Inferior parietal cortex (tissue), 1 donor: ENCODE data around the gene IL1RAPL2.
"Not testable (repeated sequence)": the region's sequence is repeated elsewhere in the genome, so short reads cannot be mapped to it uniquely, and the experiment has no call there.

Source experiments
- DNase-seq: peaks from one replicate; pipeline ENCODE4 v3.0.0-alpha.2; 2016; ENCODE audit errors: extremely low spot score

Gene IL1RAPL2

DNA sequence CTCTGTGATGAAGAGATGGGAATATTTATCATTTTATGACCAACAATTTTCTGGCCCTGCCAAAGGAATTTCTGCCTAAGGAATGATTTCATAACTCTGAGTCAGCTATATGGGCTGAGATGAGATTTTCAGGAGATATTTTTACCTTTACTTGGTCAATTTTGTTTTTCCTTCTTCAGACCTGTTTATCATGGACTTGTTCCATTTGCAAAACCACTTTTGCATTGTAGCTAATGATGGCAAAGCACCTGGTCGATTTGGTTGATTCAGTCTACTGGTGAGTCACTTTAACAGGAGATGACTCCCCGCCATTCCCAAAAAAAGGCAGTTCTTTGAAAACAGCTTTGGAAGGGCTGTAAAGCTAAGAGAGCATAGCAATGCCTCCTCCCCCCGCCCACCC is 601.2 kb downstream of the IL1RAPL2 start:
- no peak for DNase-seq

DNA sequence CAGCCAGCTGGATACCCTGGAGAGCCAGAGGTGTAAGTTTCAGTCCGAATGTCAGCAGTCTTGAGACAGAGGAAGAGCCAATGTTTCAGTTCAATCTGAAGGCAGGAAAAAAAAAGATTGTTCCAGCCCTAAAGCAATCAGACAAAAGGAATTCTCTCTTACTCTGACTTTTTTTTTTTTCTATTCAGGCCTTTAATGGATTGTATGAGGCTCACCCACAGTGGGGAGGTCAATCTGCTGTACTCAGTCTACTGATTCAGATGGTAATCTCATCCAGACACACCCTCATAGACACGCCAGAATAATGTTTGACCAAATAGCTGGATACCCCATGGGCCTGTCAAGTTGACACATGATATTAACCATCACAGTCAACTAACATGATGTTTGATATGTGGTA is 602.6 kb downstream of the IL1RAPL2 start:
- no peak for DNase-seq

DNA sequence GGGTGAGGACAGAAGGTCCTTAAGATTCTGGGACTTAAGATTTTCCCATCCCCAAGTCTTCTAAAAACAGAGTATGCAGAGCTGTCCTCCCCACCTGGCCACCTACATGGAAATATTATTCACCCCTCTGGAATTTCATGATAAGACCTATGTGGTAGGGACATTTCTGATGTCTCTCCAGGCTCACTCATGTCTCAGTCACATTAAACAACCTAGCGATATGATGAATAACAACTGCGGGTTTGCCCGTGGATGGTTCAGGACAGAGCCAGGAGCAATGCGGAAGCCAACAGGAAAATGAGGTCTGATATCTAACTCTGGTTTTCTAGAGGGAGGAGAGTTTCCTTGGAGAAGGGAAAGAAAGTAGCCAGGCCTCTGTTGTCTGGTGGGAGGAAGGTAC is 607.1 kb downstream of the IL1RAPL2 start:
- DNase-seq: no peak

DNA sequence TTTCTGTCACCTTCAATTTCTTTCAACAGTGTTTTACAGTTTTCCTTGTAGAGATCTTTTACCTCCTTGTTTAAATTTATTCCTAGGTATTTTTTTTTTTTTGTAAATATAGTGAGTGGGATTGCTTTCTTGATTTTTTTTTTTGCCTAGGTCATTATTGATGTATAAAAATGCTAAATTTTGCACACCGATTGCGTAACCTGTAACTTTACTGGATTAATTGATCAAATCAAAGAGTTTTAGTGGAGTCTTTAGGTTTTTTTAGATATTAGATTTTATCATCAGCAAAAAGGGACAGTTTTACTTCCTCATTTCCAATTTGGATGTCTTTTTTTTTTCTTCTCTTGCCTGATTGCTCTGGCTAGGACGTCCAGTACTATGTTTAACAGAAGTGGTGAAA is 613.6 kb downstream of the IL1RAPL2 start:
- DNase-seq: no peak

DNA sequence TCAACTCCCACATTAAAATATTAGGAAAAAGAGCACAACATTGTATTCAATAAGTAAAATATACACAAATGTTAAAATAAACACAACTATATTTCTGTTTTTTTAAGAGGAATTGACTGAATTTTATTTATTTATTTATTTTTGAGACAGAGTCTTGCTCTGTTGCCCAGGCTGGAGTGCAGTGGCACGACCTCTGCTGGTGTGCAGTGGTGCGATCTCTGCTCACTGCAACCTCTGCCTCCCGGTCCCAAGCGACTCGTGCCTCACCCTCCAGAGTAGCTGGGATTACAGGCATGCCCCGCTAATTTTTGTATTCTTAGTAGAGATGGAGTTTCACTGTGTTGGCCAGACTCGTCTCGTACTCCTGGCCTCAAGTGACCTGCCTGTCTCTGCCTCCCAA is 623.1 kb downstream of the IL1RAPL2 start:
- no peak for DNase-seq

DNA sequence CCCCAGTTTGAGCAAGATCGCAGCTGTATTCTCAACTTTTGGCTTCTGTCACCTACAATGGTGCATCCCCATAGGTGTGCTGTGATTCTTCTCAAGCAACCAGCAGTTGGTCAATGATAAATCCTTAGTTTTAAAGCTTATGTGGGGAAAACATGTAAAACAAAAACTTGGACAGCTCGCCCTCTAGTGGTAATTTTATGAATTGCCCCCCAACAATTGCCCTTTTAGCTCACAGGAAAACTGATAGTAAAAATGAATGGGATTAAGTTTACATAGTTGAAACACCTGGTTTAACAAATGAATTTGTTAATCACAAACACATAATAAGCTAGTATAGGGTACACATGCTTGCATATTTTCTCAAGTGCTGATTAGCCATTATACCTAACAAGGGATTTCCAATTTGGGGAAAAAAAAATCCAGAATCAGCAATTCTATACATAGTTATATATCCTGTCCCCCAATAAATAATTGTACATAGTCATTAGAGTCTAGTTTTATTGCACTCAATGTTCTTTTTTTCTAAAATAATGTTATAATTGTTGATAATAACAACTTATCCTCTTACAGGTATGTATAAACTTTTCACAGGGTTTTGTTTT is 624.4 kb downstream of the IL1RAPL2 start:
- peak; percentile 43 for DNase-seq

DNA sequence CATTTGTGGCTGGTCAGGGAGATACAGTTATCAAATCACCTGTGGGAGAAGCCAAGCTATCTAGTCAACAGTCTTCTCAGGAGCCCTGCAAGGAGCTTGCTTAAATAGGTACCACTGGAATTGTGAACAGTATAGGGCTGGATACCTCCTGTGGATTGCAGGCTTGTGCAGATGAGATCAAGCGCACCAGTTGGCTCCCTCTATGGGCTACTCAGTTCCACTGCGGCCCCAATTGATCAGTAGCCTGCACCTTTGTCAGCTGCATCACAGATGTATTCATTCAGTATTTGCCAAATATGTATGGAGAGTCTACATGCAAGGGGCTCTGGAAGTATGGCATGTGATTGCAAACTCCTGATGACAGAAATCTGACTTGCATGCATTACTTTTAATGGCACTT is 625.9 kb downstream of the IL1RAPL2 start:
- no peak for DNase-seq

DNA sequence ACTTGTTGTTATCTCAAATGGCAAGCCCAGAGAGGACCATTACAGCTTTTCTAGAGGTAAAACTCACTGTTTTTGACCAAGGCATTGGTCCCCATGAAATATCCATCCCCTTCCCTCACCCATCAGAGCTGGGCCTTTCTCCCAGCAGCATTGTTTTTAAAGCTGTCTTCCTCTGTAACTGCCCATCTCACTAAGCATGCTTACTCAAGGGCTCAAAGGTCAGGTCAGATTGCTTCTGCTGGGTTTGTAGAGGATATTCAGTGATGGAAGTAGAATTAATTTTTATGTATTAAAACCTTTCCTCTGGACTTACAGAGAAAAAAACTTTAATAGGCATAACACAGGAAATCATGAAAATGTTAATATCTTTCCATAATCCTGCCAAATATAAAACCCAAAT is 643.4 kb downstream of the IL1RAPL2 start:
- no peak for DNase-seq

DNA sequence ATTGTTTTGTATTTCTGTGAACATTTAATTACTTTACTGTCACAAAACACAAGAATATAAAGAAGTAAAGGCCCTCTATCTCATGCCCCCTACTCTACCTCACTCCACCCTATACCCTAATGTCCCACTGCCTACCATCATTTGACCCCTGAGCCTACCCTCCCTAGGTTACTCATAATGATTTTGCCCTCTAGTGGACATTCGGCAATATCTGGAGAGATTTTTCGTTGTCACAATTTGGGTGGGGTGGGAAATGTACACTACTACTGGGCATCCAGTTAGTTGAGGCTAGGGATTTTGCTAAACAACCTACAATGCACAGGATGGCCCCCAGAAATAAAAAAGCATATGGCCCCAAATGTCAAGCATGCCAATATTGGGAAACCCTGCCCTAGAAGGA is 644.3 kb downstream of the IL1RAPL2 start:
- no peak for DNase-seq

DNA sequence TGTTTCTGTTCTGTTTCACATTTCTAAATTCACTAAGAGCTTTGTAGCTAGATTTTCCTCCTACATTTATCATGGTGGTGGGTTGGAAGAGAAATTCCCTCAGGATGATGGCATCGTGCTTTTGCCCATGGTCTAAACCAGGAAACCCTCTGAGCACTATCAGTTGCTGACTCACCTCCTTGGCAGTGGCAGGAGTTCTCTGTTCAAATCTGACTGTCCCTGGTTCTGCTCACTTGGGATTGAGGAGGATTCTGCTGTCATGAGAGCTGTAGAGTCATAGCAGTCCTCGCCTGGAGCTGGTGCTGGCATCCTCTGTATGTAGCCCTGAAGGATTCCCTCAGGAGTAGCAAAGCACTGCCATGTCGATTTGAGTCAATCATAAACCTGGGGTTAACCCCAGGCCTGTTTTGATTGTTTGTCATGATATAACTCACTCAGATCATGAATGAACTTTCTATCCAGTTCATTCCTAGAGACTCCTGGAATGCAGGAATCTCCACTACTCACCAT is 645.1 kb downstream of the IL1RAPL2 start:
- DNase-seq: no peak

DNA sequence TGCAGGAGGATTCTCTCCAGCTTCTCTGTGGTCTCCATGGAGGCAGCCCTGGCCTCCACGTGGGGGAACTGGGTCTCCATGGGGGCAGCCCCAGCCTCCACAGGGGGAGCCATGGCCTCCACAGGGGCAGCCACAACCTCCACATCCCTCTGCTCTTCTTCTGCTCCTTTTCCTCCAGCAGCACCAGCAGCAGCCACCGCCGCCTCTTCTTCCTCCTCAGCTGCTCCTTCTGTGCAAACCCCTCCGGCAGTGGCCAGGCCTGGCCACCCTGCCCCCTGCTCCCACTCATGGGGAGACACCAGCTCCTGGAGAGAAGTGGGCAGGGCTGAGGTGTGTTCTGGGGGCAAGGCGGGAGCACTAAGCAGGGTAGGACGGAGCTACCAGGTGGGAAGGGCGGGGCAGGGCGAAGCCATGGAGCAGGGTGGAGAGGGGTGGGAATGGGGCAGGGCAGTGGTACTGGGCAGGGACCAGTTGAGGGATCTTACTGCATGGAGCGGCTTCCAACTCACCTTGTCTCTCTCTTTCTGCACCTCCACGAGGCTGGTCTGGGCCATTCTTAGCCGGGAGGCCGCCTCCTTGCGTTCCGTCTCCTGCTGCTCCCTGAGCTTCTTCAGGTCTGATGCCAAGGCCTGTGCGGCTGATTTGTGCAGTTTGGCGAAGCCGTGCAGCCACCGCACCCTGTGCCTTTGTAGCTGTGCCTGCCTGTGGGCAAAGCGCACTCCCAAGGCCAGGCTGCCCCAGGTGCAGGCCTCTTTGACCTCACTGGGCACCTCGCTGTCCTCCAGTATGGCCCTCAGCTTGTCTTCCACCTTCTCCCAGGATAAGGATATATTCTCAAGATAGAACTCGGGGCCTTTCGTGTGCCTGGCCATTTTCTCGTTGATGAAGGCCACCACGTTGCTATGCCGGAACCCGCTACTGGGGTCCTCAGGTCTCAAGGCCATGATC is 653.7 kb downstream of the IL1RAPL2 start:
- no peak for DNase-seq

DNA sequence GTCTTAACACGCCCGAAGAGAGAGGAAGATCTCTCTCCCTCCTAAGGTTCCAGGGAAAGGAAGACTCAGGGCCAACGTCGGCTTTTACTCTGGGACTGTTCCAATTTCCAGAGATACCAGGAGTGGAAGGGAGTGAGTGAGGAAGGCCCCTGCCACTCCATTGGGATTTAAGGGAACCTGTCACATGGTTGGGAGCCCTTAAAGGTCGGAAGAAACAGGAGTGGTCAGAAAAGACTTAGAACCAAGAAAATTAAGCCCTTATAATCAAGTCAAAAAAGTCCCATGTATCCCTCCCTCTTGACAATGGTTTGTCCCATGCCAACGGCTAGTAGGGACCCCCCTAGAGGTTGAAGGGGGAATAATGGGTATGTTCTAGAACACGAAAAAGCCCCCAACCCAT is 654.6 kb downstream of the IL1RAPL2 start, which contains the start of gene TEX13A:
TSS of gene TEX13A (minus strand) at position 59 of the 400 bp plus-strand sequence. CDS start 297 bp downstream, outside the sequence.
- DNase-seq: no peak

DNA sequence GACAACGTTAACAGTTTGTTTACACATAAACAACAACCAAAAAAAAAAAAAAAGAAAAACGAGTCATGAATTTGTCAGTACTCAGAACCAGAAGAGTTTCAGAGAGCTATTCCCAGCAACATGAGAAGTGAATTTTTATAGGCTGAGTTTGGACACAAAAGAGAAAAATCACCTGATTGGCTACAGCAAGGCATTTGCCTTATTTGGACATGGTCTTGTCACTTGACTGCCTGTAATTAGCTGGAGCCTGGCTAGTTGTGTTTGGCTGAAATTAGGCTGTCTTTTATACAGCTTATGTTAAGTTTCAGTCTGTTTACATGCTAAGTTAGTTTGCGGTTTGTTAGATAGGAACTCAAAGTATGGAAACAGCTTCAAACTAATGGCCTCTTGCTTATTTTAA is 655.4 kb downstream of the IL1RAPL2 start:
- DNase-seq: no peak

DNA sequence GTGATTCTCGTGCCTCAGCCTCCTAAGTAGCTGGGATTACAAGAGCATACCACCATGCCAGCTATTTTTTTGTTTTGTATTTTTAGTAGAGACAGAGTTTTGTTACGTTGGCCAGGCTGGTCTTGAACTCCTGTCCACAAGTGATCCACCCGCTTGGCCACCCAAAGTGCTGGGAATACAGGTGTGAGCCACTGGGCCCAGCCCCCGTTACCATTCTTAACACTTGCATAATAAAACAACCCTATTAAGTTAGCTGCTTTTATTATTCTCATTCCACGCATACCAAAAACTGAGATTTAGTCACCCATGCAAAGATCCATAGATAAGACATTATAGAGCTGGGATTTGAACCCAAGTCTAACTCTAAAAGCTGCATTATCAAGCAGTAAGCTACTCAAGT is 660.5 kb downstream of the IL1RAPL2 start:
- no peak for DNase-seq

DNA sequence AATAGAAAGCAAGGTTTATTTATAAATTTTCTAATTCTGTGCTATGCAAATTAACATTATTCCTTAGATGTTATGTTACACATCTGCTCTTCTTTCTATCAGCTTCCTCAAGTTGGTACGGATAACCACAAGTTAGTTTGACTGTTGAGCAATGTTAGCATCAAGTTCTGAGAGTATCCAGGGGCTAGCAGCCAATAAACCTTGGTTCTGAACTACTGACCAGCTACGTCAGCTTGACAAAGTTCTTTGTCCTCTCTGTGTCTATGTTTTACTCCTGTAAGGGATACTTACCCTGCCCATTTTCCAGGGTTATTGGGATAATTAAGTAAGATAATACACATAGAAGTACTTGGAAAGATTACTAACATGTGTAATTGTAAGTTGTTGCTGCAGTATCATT is 662.6 kb downstream of the IL1RAPL2 start:
- DNase-seq: no peak

DNA sequence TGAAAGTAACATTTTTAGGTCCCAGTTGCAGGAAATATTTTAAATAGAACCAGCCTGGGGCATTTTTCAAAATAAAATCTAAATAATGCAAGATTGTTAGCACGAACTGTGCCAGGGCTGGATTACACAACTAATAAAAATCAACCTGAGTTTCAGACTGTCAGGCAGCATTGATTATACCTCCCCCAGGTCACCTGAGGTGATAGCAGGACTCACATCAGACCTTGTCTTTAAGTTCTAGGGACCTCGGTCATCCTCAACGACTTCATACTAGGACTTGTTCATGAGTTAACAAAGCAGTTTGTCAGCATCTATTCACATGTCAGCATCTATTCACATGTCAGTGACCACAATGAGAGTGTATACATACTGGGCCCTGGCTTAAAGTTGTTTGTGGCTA is 663.1 kb downstream of the IL1RAPL2 start:
- no peak for DNase-seq

DNA sequence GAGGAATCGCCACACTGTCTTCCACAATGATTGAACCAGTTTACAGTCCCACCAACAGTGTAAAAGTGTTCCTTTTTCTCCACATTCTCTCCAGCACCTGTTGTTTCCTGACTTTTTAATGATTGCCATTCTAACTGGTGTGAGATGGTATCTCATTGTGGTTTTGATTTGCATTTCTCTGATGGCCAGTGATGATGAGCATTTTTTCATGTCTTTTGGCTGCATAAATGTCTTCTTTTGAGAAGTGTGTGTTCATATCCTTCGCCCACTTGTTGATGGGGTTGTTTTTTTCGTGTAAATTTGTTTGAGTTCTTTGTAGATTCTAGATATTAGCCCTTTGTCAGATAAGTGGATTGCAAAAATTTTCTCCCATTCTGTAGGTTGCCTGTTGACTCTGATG is 671.4 kb downstream of the IL1RAPL2 start:
- DNase-seq: not testable (repeated sequence)

DNA sequence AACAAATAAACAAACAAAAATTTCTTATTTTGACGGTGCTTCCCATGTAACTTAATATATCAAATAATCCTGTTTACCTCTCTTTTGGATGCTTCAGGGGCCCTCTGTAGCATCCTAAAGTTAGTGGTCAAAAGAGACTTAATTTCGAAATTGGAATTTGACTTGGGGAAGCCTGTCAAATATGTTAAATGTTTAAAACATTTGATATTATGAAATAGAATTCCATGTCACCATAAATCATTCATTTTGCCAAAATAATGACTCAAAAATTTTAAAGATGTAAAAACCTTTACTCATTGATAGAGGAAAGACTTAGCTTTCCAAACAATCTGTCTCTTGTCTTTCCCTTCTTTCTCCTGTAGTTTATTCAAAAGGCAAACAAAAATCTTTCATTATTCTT is 675.1 kb downstream of the IL1RAPL2 start:
- DNase-seq: no peak

DNA sequence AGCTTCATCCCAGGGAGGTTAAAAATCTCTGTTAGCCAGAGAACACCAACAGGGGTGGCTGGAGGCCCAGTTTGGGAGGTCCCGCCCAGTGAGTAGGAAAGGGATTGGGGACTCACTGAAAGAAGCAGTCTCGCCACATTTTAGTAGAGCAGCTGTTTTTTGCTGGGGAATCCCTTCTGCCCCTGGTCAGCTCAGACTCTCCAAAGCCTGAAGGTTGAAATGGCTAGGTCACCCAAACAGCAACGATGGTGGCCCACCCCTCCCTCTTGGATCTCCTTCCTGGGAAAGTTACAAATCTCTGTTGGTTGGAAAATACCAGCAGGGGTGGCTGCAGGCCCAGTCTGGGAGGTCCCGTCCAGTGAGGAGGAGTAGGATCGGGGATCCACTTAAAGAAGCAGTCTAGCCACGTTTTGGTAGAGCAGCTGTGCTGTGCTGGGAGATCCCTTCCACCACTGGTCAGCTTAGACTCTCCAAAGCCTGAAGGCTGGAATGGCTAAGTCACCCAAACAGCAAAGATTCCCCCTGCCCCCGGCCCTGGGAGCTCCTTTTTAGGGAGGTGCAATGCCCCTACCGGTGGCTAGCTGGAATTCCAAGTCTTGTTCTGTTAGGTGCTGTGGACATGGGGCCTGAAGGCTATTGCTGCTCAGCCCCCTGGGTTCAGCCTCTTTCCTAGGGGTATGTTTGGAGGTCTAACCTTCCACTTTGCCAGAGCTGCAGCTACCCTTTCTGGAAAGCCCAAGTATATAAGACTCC is 694.5 kb downstream of the IL1RAPL2 start:
- DNase-seq: no peak

DNA sequence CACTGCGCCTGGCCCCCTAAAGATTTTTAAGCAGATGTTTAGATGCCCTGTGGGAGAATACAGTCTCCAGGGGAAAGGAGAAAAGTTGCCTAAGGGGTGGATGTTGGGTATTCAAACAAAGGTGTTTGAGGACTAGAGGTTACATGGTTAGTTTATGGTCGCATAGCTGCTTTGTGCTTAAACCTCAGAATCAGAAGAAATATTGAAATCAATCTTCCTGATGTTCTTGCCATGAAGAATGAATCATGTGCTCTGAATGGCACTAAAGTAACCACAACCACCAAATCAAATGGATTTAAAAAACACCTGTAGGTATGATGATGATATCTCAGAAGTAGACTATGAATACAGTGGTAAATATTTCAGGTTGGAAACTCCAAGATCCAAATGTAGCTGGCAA is 697.2 kb downstream of the IL1RAPL2 start:
- no peak for DNase-seq

DNA sequence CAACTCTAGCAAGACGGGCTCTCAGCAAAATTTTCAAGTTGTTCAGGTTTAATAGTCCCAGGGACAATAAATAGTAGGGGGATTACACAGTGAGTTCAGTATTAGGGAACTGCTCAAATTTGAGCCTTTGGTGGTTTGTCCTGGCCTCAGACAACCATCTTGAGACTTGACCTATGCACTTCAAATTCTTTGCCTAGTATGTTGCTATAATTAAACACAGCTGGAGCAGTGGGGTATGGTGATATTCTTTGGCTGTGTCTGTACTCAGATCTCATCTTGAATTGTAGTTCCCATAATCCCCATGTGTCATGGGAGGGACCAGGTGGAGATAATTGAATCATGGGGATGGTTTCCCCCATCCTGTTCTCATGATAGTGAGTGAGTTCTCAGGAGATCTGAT is 697.8 kb downstream of the IL1RAPL2 start:
- no peak for DNase-seq

DNA sequence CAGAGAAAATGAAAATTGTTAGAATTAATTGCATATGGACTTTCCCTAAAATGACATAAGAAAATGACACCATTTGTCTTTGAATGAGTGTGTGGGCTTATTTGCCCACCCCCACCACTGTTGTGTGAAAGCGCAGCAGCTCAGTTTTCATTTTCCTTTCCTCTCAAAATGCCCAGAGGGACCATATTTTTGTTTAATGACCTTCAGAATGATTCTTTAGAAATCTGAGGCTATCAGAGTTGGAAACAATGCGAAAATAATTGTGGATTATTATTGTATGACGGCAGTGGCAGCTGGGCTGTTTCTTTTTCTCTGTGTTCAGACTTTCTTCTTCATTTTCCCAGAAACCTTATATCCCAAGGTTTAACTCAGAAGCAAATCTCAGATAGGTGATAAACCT is 699.1 kb downstream of the IL1RAPL2 start:
- no peak for DNase-seq
